ENCODE data around the gene ROR2. TPM values are rescaled to one million over a fixed set of nuclear protein-coding genes. Genes with fewer than 3 reads are reported as not detected.

ROR2 gene
- total and polyA plus RNA-seq, 2 experiments from 2014 or later: 8.1 to 18.8 TPM

DNA sequence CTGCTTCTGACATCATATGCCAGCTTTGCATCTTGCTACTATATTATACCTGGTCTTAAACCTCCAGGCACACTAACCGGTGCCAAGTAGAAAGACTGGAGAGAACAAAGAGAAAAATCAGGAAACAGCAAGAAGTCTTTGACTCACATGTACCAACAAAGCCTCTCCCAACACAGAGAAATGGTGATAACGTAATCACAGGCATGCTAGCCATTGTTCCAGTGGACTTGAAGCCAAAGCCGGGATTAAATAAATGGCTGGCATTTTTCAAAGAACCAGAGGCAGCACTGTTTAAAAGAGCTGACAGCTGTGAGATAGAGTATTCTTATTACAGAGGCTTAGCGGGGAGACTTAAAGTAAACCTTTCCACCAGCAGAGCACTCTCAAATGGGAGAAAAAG lies 378.0 kb downstream of the ROR2 start (continued):
- TF ChIP-seq, protein P1, sequence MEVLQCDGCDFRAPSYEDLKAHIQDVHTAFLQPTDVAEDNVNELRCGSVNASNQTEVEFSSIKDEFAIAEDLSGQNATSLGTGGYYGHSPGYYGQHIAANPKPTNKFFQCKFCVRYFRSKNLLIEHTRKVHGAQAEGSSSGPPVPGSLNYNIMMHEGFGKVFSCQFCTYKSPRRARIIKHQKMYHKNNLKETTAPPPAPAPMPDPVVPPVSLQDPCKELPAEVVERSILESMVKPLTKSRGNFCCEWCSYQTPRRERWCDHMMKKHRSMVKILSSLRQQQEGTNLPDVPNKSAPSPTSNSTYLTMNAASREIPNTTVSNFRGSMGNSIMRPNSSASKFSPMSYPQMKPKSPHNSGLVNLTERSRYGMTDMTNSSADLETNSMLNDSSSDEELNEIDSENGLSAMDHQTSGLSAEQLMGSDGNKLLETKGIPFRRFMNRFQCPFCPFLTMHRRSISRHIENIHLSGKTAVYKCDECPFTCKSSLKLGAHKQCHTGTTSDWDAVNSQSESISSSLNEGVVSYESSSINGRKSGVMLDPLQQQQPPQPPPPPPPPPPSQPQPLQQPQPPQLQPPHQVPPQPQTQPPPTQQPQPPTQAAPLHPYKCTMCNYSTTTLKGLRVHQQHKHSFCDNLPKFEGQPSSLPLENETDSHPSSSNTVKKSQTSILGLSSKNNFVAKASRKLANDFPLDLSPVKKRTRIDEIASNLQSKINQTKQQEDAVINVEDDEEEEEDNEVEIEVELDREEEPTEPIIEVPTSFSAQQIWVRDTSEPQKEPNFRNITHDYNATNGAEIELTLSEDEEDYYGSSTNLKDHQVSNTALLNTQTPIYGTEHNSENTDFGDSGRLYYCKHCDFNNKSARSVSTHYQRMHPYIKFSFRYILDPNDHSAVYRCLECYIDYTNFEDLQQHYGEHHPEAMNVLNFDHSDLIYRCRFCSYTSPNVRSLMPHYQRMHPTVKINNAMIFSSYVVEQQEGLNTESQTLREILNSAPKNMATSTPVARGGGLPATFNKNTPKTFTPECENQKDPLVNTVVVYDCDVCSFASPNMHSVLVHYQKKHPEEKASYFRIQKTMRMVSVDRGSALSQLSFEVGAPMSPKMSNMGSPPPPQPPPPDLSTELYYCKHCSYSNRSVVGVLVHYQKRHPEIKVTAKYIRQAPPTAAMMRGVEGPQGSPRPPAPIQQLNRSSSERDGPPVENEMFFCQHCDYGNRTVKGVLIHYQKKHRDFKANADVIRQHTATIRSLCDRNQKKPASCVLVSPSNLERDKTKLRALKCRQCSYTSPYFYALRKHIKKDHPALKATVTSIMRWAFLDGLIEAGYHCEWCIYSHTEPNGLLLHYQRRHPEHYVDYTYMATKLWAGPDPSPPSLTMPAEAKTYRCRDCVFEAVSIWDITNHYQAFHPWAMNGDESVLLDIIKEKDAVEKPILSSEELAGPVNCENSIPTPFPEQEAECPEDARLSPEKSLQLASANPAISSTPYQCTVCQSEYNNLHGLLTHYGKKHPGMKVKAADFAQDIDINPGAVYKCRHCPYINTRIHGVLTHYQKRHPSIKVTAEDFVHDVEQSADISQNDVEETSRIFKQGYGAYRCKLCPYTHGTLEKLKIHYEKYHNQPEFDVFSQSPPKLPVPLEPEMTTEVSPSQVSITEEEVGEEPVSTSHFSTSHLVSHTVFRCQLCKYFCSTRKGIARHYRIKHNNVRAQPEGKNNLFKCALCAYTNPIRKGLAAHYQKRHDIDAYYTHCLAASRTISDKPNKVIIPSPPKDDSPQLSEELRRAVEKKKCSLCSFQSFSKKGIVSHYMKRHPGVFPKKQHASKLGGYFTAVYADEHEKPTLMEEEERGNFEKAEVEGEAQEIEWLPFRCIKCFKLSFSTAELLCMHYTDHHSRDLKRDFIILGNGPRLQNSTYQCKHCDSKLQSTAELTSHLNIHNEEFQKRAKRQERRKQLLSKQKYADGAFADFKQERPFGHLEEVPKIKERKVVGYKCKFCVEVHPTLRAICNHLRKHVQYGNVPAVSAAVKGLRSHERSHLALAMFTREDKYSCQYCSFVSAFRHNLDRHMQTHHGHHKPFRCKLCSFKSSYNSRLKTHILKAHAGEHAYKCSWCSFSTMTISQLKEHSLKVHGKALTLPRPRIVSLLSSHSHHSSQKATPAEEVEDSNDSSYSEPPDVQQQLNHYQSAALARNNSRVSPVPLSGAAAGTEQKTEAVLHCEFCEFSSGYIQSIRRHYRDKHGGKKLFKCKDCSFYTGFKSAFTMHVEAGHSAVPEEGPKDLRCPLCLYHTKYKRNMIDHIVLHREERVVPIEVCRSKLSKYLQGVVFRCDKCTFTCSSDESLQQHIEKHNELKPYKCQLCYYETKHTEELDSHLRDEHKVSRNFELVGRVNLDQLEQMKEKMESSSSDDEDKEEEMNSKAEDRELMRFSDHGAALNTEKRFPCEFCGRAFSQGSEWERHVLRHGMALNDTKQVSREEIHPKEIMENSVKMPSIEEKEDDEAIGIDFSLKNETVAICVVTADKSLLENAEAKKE (CRISPR knock-in tag; IDR thresholded peaks at IDR 0.05): no peak

DNA sequence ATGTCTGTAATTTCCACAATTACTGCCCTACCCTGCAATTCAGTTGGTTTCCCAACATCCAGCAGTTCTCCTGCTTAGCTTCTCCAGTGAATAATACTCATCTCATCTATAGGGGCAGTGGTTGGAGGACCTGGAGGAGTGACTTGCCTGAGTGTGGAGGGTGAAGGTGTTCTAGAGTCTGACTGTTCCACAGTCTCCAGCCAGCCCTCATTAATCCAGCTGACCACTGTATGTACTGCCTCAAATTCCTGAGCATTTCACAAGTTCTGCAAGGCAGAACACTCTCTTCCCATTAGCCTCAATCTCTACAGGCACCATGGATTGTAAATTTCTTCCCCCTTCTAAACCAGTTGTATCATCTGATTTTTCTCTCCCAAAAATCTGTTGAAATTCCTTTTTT lies 379.0 kb downstream of the ROR2 start:
- H4K20me1 ChIP-seq (replicated peaks; ENCODE audit: insufficient read depth): no peaks in the 10 kb centered on the region
- H3K4me2 ChIP-seq: no peak overlapping the region
- no peak overlapping the region for H3K27ac ChIP-seq (ENCODE audit: low read depth)
- H3K9me2 ChIP-seq (ENCODE audit: insufficient read depth): peaks cover 18% of the 10 kb centered on the region
- H3K36me3 ChIP-seq (ENCODE audit: insufficient read depth): no peaks in the 10 kb centered on the region
- Mint-ChIP-seq H3K4me3 (no peak overlapping the region), H3K36me3 (ENCODE audit: low read depth) (no peaks in the 10 kb centered on the region; the same call in 2 of the 3 replicates), H3K4me1 (peaks cover 20% of the 10 kb centered on the region), H3K27ac (no peak overlapping the region), H3K27me3 (ENCODE audit: insufficient read depth, low read depth, poor library complexity) (peaks cover 9% of the 10 kb centered on the region), H3K9me3 (peaks cover 12% of the 10 kb centered on the region; the same call in 2 of the 3 replicates)
- H2AFZ ChIP-seq: no peak overlapping the region
- no peaks in the 10 kb centered on the region for H3K79me2 ChIP-seq (replicated peaks; ENCODE audit: insufficient read depth)
- H3F3A ChIP-seq (replicated peaks; ENCODE audit: low read depth): no peaks in the 10 kb centered on the region
- H3K27me3 ChIP-seq (ENCODE audit: insufficient read depth): no peaks in the 10 kb centered on the region
- no peak overlapping the region for H3K4me3 ChIP-seq
- ATAC-seq: no peak
- peaks cover 5% of the 10 kb centered on the region; the same call in 1 of the 2 replicates for H3K4me1 ChIP-seq (ENCODE audit: insufficient read depth)
- no peak for DNase-seq (ENCODE audit: low spot score)
- TF ChIP-seq, protein P2, sequence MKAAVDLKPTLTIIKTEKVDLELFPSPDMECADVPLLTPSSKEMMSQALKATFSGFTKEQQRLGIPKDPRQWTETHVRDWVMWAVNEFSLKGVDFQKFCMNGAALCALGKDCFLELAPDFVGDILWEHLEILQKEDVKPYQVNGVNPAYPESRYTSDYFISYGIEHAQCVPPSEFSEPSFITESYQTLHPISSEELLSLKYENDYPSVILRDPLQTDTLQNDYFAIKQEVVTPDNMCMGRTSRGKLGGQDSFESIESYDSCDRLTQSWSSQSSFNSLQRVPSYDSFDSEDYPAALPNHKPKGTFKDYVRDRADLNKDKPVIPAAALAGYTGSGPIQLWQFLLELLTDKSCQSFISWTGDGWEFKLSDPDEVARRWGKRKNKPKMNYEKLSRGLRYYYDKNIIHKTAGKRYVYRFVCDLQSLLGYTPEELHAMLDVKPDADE (IDR thresholded peaks at IDR 0.05): no peak
- TF ChIP-seq EZH2phosphoT487 (IDR thresholded peaks at IDR 0.05; ENCODE audit: unreplicated experiment) (no peak), STAT1 (IDR thresholded peaks at IDR 0.05; ENCODE audit: unreplicated experiment) (no peak), CREB1 (CRISPR knock-in tag; IDR thresholded peaks at IDR 0.05; ENCODE audit: low read depth) (no peak), NANOG (IDR thresholded peaks at IDR 0.05; ENCODE audit: borderline replicate concordance) (no peak), POLR2AphosphoS5 (IDR thresholded peaks at IDR 0.05; ENCODE audit: low read depth) (no peak)
- TF ChIP-seq, protein P1 (CRISPR knock-in tag; IDR thresholded peaks at IDR 0.05): no peak

All from GM23338 (cell line).